NB4 (cell line): ENCODE data around the gene CLEC16A.

Experiments
- DNase-seq: peaks from one replicate; pipeline ENCODE4 v3.0.0; 2010; ENCODE audit warnings: low read depth
- H3K4me3 ChIP-seq: one replicate; pipeline ENCODE4 v1.5.1; 2011; ENCODE audit warnings: mild to moderate bottlenecking, low read depth, low read length, moderate library complexity
- CTCF ChIP-seq: IDR thresholded peaks from one replicate; pipeline ENCODE4 v1.5.1; 2012; ENCODE audit warnings: low read depth, low read length
- MAX ChIP-seq: IDR thresholded peaks from 2 replicates; pipeline ENCODE4 v1.6.1; 2011; ENCODE audit warnings: low read depth, low read length
- MYC ChIP-seq: IDR thresholded peaks from 2 replicates; pipeline ENCODE4 v1.6.1; 2011; ENCODE audit warnings: low read depth, low read length
- POLR2A ChIP-seq: IDR thresholded peaks from 2 replicates; pipeline ENCODE4 v1.6.1; 2011; ENCODE audit warnings: mild to moderate bottlenecking; ENCODE audit not compliant: insufficient read length; ENCODE audit errors: extremely low read depth

Gene CLEC16A

GRCh38 chr16:10995565-10995964, 51.2 kb downstream of the CLEC16A start:
- no peak for TF ChIP-seq MYC
- no peak for TF ChIP-seq CTCF
- TF ChIP-seq POLR2A: no peak
- no peak for TF ChIP-seq MAX
- peak; percentile 34 for DNase-seq
- H3K4me3 ChIP-seq: no peak overlapping the region

DNA sequence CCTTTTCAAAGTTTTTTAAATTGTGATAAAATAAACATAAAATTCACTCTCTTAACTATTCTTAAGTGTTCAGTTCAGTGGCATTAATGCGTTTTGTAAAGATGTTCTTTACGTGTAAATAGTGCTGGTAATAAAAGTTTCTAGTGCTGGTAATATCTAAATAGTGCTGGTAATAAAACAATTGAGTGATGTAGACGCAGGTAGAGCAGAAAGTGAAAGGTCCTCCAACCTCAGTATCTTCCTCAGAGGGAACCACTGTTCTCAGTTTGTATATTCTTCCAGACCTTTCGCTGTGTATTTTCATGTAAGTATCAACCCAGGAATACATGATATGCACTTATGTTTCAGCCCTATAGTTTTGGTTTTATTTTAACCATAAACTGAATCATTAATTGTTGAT, 53.1 kb downstream of the CLEC16A start:
- H3K4me3 ChIP-seq: no peak overlapping the region
- DNase-seq: no peak
- TF ChIP-seq POLR2A (no peak), MYC (no peak), CTCF (no peak), MAX (no peak)

GRCh38 chr16:10999300-10999699, 54.9 kb downstream of the CLEC16A start:
- no peak overlapping the region for H3K4me3 ChIP-seq
- TF ChIP-seq POLR2A (no peak), MAX (no peak), CTCF (no peak), MYC (no peak)
- no peak for DNase-seq

DNA sequence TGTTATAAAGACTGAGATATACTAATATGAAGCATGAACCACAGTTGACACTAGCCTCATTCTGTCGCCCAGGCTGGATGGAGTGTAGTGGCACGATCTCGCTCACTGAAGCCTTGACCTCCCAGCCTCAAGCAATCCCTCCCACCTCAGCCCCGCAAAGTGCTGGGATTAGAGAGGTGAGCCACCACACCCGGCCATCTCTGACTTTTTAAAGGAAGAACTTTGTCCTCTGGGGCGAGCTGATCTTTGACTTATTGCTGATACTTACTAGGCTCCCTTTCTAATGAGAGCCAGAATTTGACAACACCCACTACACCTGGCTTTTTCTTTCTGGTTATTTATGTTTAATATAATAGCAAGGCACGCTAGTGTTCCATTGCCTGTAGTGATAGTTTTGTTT, 57.2 kb downstream of the CLEC16A start:
- no peak for DNase-seq
- TF ChIP-seq MYC (no peak), CTCF (no peak), MAX (no peak), POLR2A (no peak)
- no peak overlapping the region for H3K4me3 ChIP-seq

DNA sequence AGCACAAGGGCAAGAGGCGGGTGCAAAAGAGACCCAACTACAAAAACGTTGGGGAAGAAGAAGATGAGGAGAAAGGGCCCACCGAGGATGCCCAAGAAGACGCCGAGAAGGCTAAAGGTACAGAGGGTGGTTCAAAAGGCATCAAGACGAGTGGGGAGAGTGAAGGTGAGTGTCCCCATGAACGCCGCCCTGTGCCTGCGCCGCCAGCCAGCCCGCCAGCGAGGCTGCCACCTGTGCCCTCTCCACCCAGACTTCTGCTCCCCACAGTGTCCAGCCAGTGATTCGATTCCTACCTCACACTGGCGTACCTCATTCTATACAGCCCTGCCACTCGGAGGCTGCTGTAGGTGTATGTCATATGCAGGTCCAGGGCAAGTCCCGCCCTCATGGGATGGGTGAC, 58.8 kb downstream of the CLEC16A start:
- TF ChIP-seq CTCF: no peak
- no peak for DNase-seq
- H3K4me3 ChIP-seq: no peak overlapping the region

DNA sequence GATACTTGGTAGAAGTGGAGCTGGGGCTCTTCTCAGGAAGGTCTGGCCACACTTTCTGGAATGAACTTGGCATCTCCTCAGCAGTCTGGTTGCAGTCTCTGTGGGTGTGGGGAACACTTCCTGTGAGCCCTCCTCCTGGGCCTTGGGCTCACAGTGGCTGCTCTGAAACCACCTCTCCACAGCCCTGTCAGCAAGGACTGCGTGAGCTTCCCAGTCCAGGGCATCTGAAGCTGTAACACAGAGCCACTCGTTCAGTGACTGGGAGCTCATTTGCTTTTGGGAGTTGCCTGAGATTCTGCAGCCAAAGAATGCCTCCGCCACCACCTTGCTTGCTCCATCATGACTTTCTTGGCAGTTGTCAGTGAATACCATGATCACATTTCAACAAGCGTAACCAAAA, 60.0 kb downstream of the CLEC16A start:
- H3K4me3 ChIP-seq: no peak overlapping the region
- TF ChIP-seq CTCF: no peak
- no peak for TF ChIP-seq MYC
- TF ChIP-seq POLR2A: no peak
- no peak for TF ChIP-seq MAX
- DNase-seq: no peak
